Natural killer cell (primary cell): ENCODE measurements around the gene CACNG7. TPM values are rescaled to one million over a fixed set of nuclear protein-coding genes. Genes with fewer than 3 reads are reported as not detected.

Source experiments
- ATAC-seq, 3 donors: fragments of 150-1000 bp in 2 of 3; fragments of 200-7000 bp in 1 of 3; cut with Tn5 transposase; 1 replicate in 1 of 3; 2 replicates in 2 of 3; pipeline ENCODE4 v1.10.0; 2021; ENCODE audit warnings: mild to moderate bottlenecking in 2 of 3, moderate library complexity in 2 of 3
- DNase-seq, 2 donors: peaks; one replicate each; pipeline versions ENCODE4 v3.0.0 to v3.0.0-alpha.2; 2013 to 2021; ENCODE audit warnings: mixed read lengths in 1 of 2
- H3K27ac ChIP-seq: one replicate; pipeline ENCODE4 v1.5.1; 2013; ENCODE audit warnings: mild to moderate bottlenecking, low read length
- H3K27me3 ChIP-seq: one replicate; pipeline ENCODE4 v1.6.1; 2013; ENCODE audit warnings: low read length; ENCODE audit not compliant: control insufficient read depth, insufficient read depth
- H3K36me3 ChIP-seq: one replicate; pipeline ENCODE4 v1.6.1; 2013; ENCODE audit warnings: low read length; ENCODE audit not compliant: control insufficient read depth, insufficient read depth
- H3K4me1 ChIP-seq: one replicate; pipeline ENCODE4 v1.6.1; 2013; ENCODE audit warnings: low read length; ENCODE audit not compliant: control insufficient read depth, insufficient read depth
- H3K4me3 ChIP-seq: one replicate; pipeline ENCODE4 v1.5.1; 2013; ENCODE audit warnings: low read length
- H3K9me3 ChIP-seq: one replicate; pipeline ENCODE4 v1.6.1; 2013; ENCODE audit warnings: low read length; ENCODE audit not compliant: control insufficient read depth, insufficient read depth
- H3K27ac Mint-ChIP-seq, 2 donors: one replicate each; pipeline ENCODE4 v1.8.0; 2022; ENCODE audit warnings: mild to moderate bottlenecking in 2 of 2, mixed read lengths in 2 of 2, moderate library complexity in 1 of 2
- H3K27me3 Mint-ChIP-seq, 2 donors: one replicate each; pipeline ENCODE4 v1.8.0; 2022; ENCODE audit warnings: low read depth in 2 of 2, mixed read lengths in 2 of 2
- H3K36me3 Mint-ChIP-seq: one replicate; pipeline ENCODE4 v1.8.0; 2022; ENCODE audit warnings: mixed read lengths
- H3K4me1 Mint-ChIP-seq, 2 donors: one replicate each; pipeline ENCODE4 v1.8.0; 2022; ENCODE audit warnings: mixed read lengths in 2 of 2
- H3K4me3 Mint-ChIP-seq: one replicate; pipeline ENCODE4 v1.8.0; 2022; ENCODE audit warnings: mild to moderate bottlenecking, moderate library complexity, mixed read lengths
- H3K9me3 Mint-ChIP-seq, 2 donors: one replicate each; pipeline ENCODE4 v1.8.0; 2022; ENCODE audit warnings: mixed read lengths in 2 of 2
- CTCF ChIP-seq: fragments of 200-600 bp; IDR thresholded peaks from one replicate; pipeline ENCODE4 v1.8.0; 2022; ENCODE audit warnings: antibody characterized with exemption
- WGBS: methylation state at CpG from one replicate; pipeline ENCODE4 v1.1.7; 2013; ENCODE audit warnings: missing lambda C conversion rate; ENCODE audit not compliant: insufficient coverage; 5-methylcytosine and 5-hydroxymethylcytosine counted together
- intact Hi-C: fragments of 100-400 bp; cut with micrococcal nuclease; formaldehyde crosslinking; loops from one replicate; pipeline ENCODE4 v1.14.2; 2022
- total RNA-seq, 4 donors: library from RNA; stranded (reverse); fragments of 120-200 nt in 1 of 4; gene quantifications; one replicate each; pipeline versions ENCODE4 v1.2.3 to v1.2.4, GENCODE V29; 2013 to 2022

CACNG7 gene
- total RNA-seq, 3 donors from 2014 or later (not counting 1 experiment from before 2014, with no cell fraction given) = not detected

- DNase-seq = no peak
- Histone ChIP-seq H3K9me3 (no peaks in the 10 kb centered on the region), H3K4me3 (no peak overlapping the region), H3K36me3 (no peaks in the 10 kb centered on the region), H3K27ac (no peak overlapping the region), H3K27me3 (peaks cover 3% of the 10 kb centered on the region), H3K4me1 (peaks cover 9% of the 10 kb centered on the region)
- no peak for ATAC-seq
- Mint-ChIP-seq H3K27ac (no peak overlapping the region), H3K4me1 (peaks cover 0 to 17% of the 10 kb centered on the region in 2 donors), H3K4me3 (no peak overlapping the region), H3K27me3 (peaks cover 36 to 44% of the 10 kb centered on the region in 2 donors), H3K9me3 (no peaks in the 10 kb centered on the region), H3K36me3 (no peaks in the 10 kb centered on the region)
- no peak for TF ChIP-seq CTCF
- WGBS = 77% methylated on average over 8 of the region's 9 CpGs
- intact Hi-C loops = loop anchor here (5.0 kb wide), 1 partner anchor 42 kb away; no protein-coding TSS in a partner anchor
Observed at GRCh38 chr19:53894707-53895106, 14.4 kb upstream of the CACNG7 start.

GRCh38 chr19:53896682-53897081 is 12.4 kb upstream of the CACNG7 start:
- ATAC-seq (no peak), DNase-seq (no peak)
- no peak overlapping the region for H3K27ac Mint-ChIP-seq
- no peak overlapping the region for H3K4me3 ChIP-seq
- no peak overlapping the region for H3K27ac ChIP-seq
- 55% methylated on average over 3 of the region's 4 CpGs for whole genome bisulfite sequencing
- peaks cover 3% of the 10 kb centered on the region for H3K27me3 ChIP-seq
- H3K36me3 ChIP-seq = no peaks in the 10 kb centered on the region
- no peaks in the 10 kb centered on the region for H3K9me3 Mint-ChIP-seq
- peaks cover 0 to 11% of the 10 kb centered on the region in 2 donors for H3K4me1 Mint-ChIP-seq
- H3K27me3 Mint-ChIP-seq = peaks cover 29 to 35% of the 10 kb centered on the region in 2 donors
- intact Hi-C loops = no loop called here
- H3K4me3 Mint-ChIP-seq = no peak overlapping the region
- no peaks in the 10 kb centered on the region for H3K36me3 Mint-ChIP-seq
- H3K4me1 ChIP-seq = peaks cover 4% of the 10 kb centered on the region
- H3K9me3 ChIP-seq = no peaks in the 10 kb centered on the region
- TF ChIP-seq CTCF = no peak

GRCh38 chr19:53897459-53897858 is 11.6 kb upstream of the CACNG7 start:
- Histone ChIP-seq H3K27me3 (no peaks in the 10 kb centered on the region), H3K36me3 (no peaks in the 10 kb centered on the region), H3K4me1 (peaks cover 4% of the 10 kb centered on the region), H3K27ac (no peak overlapping the region), H3K9me3 (no peaks in the 10 kb centered on the region), H3K4me3 (no peak overlapping the region)
- no peak for ATAC-seq
- intact Hi-C loops = no loop called here
- H3K27ac Mint-ChIP-seq = no peak overlapping the region
- no peak overlapping the region for H3K4me3 Mint-ChIP-seq
- no peaks in the 10 kb centered on the region for H3K36me3 Mint-ChIP-seq
- DNase-seq = no peak
- H3K4me1 Mint-ChIP-seq = peaks cover 0 to 11% of the 10 kb centered on the region in 2 donors
- H3K27me3 Mint-ChIP-seq = peaks cover 24 to 29% of the 10 kb centered on the region in 2 donors
- H3K9me3 Mint-ChIP-seq = no peaks in the 10 kb centered on the region
- TF ChIP-seq CTCF = no peak
- 66% methylated on average over 3 of the region's 4 CpGs for WGBS

GRCh38 chr19:53898166-53898565 is 10.9 kb upstream of the CACNG7 start:
- intact Hi-C loops = no loop called here
- Histone ChIP-seq H3K4me1 (peaks cover 4% of the 10 kb centered on the region), H3K9me3 (no peaks in the 10 kb centered on the region), H3K4me3 (no peak overlapping the region), H3K27ac (no peak overlapping the region), H3K36me3 (no peaks in the 10 kb centered on the region), H3K27me3 (no peaks in the 10 kb centered on the region)
- Mint-ChIP-seq H3K4me1 (peaks cover 0 to 11% of the 10 kb centered on the region in 2 donors), H3K27me3 (peaks cover 23 to 29% of the 10 kb centered on the region in 2 donors), H3K27ac (no peak overlapping the region), H3K4me3 (no peak overlapping the region), H3K36me3 (no peaks in the 10 kb centered on the region), H3K9me3 (no peaks in the 10 kb centered on the region)
- 18% methylated on average over 14 of the region's 16 CpGs for WGBS
- no peak for TF ChIP-seq CTCF
- ATAC-seq = no peak
- DNase-seq = no peak
